Activated naive CD4-positive, alpha-beta T cell treated with anti-CD3 and anti-CD28 coated beads, Interleukin-2, amount 10 ng/mL, durations not matched to agents 7 days and 5 days (primary cell): ENCODE results near the gene EXOSC6.
A peak's percentile ranks its signal among the peaks of the same experiment; 100 is the strongest.
"Not testable (repeated sequence)": the region's sequence is repeated elsewhere in the genome, so short reads cannot be mapped to it uniquely, and the experiment has no call there.

Source experiments
- CTCF ChIA-PET: fragments of 350-600 bp; sonication (Branson Sonifier 250); formaldehyde crosslinking; loops from one replicate; lab custom pipeline; 2021; ENCODE audit warnings: antibody characterized with exemption; lab: Charles Lee
- DNase-seq: peaks from one replicate; pipeline ENCODE4 v3.0.0-alpha.2; 2020
- H3K27ac Mint-ChIP-seq: one replicate; pipeline ENCODE4 v1.8.0; 2021; ENCODE audit warnings: mild to moderate bottlenecking, moderate library complexity, mixed read lengths
- H3K27me3 Mint-ChIP-seq: one replicate; pipeline ENCODE4 v1.8.0; 2021; ENCODE audit warnings: mild to moderate bottlenecking, mixed read lengths
- H3K36me3 Mint-ChIP-seq: one replicate; pipeline ENCODE4 v1.8.0; 2021; ENCODE audit warnings: mixed read lengths
- H3K4me1 Mint-ChIP-seq: one replicate; pipeline ENCODE4 v1.8.0; 2021; ENCODE audit warnings: mixed read lengths
- H3K4me3 Mint-ChIP-seq: one replicate; pipeline ENCODE4 v1.8.0; 2021; ENCODE audit warnings: mild to moderate bottlenecking, moderate library complexity, mixed read lengths
- H3K9me3 Mint-ChIP-seq: one replicate; pipeline ENCODE4 v1.8.0; 2021; ENCODE audit warnings: mixed read lengths

The EXOSC6 gene

DNA sequence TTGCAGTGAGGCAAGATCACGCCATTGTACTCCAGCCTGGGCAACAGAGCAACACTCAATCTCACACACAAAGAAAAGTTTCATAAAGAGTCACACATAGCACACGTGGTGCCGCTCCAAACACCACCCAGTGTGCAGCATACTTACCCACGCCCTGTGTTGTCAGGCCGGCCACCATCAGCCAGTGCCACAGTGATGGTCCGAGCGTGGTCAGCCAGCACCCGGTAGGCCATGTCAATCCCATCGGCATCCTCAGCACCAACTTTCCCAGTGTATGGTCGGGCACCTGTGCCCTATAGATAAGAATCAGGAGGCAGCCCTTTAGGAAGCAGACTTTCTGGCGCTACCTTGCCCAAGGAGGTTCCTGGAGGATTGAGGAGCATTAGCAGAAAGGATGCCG, 17.7 kb upstream of the EXOSC6 start:
- CTCF ChIA-PET, result no interaction called here
- H3K4me3 Mint-ChIP-seq, result no peak overlapping the region

DNA sequence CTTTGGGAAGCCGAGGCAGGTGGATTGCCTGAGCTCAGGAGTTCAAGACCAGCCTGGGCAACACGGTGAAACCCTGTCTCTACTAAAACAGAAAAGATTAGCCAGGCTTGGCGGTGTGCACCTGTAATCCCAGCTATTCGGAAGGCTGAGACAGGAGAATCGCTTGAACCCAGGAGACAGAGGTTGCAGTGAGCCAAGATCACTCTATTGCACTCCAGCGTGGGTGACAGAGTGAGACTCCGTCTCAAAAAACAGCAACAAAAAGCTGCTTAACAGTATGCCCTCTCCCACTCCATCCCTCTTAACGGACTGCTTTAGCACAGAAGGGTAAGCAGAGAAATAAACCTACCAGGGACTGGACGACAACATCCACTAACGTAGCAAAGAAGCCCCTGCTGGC, 16.2 kb upstream of the EXOSC6 start:
- not testable (repeated sequence) for H3K9me3 Mint-ChIP-seq, H3K27me3 Mint-ChIP-seq, DNase-seq, H3K4me3 Mint-ChIP-seq, H3K27ac Mint-ChIP-seq, H3K4me1 Mint-ChIP-seq
- CTCF ChIA-PET, result interaction anchor here (0.7 to 2.8 kb wide), 13 partner anchors 9 to 471 kb away, joined by 3 to 15 read pairs (median 5); partner anchors contain the start of genes AARS1 and EXOSC6
- peaks cover 51% of the 10 kb centered on the region for H3K36me3 Mint-ChIP-seq

More for the DNA sequence above, 17.7 kb upstream of the EXOSC6 start:
- no peak overlapping the region for H3K27ac Mint-ChIP-seq
- peaks cover 52% of the 10 kb centered on the region for H3K36me3 Mint-ChIP-seq
- H3K9me3 Mint-ChIP-seq, result no peaks in the 10 kb centered on the region
- no peak for DNase-seq
- H3K27me3 Mint-ChIP-seq, result no peaks in the 10 kb centered on the region
- H3K4me1 Mint-ChIP-seq, result no peaks in the 10 kb centered on the region

DNA sequence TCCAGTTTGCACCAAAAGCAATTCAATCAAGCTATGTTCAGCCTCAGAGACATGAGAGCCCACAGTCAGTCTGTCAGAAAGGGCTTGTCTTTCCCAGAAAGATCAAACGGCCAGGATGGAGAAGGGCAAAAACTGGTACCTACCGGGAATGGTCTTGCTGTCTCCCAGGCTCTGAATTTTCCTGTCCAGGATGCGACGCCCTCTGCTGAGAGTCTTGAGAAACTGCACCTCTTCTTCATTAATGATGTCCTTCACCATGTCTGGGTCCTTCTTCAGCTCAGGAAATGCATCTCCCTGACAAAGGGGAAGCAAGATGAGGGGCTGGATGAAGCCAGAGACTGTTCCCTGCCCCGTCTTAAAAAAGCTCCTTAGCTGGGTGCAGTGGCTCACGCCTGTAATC, 15.8 kb upstream of the EXOSC6 start:
- Mint-ChIP-seq H3K9me3 (no peaks in the 10 kb centered on the region), H3K27me3 (no peaks in the 10 kb centered on the region), H3K36me3 (peaks cover 49% of the 10 kb centered on the region), H3K27ac (no peak overlapping the region), H3K4me3 (no peak overlapping the region), H3K4me1 (no peaks in the 10 kb centered on the region)
- DNase-seq, result peak; percentile 49
- CTCF ChIA-PET, result interaction anchor here (0.7 to 2.8 kb wide), 15 partner anchors 9 to 470 kb away, joined by 3 to 15 read pairs (median 4); partner anchors contain the start of genes AARS1 and EXOSC6

DNA sequence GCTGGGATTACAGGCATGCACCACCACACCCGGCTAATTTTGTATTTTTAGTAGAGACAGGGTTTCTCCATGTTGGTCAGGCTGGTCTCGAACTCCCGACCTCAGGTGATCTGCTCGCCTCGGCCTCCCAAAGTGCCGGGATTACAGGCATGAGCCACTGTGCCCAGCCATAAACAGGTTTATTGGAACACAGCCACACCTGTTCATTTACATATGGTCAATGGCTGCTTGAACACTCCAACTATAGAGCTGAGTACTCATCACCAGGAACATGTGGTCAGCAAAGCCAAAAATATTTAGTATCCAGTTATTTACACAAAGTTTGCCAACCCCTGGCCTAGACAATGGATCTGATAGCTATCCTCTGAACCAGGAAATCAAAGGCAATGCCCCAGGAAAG, 8.2 kb upstream of the EXOSC6 start:
- H3K9me3 Mint-ChIP-seq, H3K27me3 Mint-ChIP-seq, H3K4me1 Mint-ChIP-seq, DNase-seq, H3K27ac Mint-ChIP-seq, H3K4me3 Mint-ChIP-seq: not testable (repeated sequence)
- peaks cover 41% of the 10 kb centered on the region for H3K36me3 Mint-ChIP-seq
- CTCF ChIA-PET, result interaction anchor here (0.6 to 2.7 kb wide), 3 partner anchors 8 to 839 kb away, joined by 3 to 15 read pairs (median 3); no protein-coding TSS in a partner anchor

DNA sequence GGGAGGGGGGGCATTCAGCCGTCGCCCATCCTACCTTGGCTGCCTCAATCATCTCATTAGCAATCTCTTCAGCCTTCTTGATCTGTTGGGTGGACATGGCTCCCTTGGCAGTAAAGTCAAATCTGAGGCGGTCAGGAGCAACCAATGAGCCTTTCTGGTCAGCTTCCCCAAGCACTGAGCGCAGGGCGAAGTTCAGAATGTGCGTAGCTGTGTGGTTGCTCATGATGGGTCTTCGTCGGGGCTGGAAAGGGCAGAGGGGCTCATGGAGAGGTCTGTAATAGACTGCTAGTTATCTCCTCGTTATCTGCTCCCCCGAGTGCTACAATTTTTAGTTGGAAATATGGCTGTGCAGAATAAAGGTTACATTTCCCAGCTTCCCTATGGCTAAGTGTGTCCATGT, 7.2 kb upstream of the EXOSC6 start:
- Mint-ChIP-seq H3K4me3 (no peak overlapping the region), H3K36me3 (peaks cover 41% of the 10 kb centered on the region), H3K27me3 (no peaks in the 10 kb centered on the region), H3K4me1 (no peaks in the 10 kb centered on the region), H3K9me3 (no peaks in the 10 kb centered on the region), H3K27ac (no peak overlapping the region)
- no peak for DNase-seq
- CTCF ChIA-PET, result interaction anchor here (2.7 kb wide), 1 partner anchor 9 kb away, joined by 15 read pairs; no protein-coding TSS in a partner anchor

DNA sequence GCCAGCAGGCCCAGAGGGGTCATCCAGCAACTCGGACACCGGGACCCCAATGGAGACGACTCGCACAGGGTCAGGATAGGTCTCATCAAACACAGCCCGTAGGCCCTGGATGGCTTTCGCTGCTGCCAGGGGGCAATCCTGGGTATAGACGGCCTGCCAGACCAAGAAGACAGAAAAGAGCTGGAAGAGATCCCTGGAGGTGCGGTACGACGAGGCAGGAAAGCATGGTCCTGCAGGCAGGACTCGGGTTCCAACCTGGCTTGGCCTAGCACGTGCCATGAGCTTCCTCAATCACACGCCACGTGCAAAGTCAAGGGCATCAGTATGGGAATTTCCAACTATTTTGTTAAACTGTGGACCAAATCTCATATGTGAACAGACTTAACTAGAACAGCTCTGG, 6.3 kb upstream of the EXOSC6 start:
- no peak overlapping the region for H3K4me3 Mint-ChIP-seq
- H3K4me1 Mint-ChIP-seq, result no peaks in the 10 kb centered on the region
- H3K9me3 Mint-ChIP-seq, result no peaks in the 10 kb centered on the region
- no peak overlapping the region for H3K27ac Mint-ChIP-seq
- DNase-seq, result no peak
- H3K27me3 Mint-ChIP-seq, result no peaks in the 10 kb centered on the region
- CTCF ChIA-PET, result interaction anchor here (2.7 kb wide), 1 partner anchor 9 kb away, joined by 15 read pairs; no protein-coding TSS in a partner anchor
- H3K36me3 Mint-ChIP-seq, result peaks cover 44% of the 10 kb centered on the region

DNA sequence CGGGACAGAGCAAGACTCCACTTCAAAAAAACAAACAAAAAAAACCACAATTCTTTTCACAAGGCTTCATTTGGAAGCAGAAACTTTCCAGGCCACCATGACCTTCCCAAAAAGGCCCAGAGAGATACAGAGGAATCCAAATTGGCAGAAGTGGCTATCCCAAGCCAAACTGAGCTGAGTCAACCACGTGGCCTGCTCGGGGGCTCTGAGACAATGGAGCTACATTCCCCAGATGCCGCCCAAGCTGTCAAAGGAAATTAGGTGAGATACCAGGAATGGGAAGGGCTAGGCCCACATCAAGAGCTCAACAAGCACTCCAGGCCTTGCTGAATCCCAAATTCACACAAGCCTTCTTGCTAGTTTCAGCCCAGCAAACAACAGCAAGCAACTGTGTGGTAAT, 5.7 kb upstream of the EXOSC6 start:
- Mint-ChIP-seq H3K4me1 (no peaks in the 10 kb centered on the region), H3K4me3 (no peak overlapping the region), H3K27ac (no peak overlapping the region), H3K27me3 (no peaks in the 10 kb centered on the region), H3K9me3 (no peaks in the 10 kb centered on the region), H3K36me3 (peaks cover 45% of the 10 kb centered on the region)
- CTCF ChIA-PET, result interaction anchor here (2.7 kb wide), 1 partner anchor 10 kb away, joined by 15 read pairs; no protein-coding TSS in a partner anchor
- DNase-seq, result no peak

DNA sequence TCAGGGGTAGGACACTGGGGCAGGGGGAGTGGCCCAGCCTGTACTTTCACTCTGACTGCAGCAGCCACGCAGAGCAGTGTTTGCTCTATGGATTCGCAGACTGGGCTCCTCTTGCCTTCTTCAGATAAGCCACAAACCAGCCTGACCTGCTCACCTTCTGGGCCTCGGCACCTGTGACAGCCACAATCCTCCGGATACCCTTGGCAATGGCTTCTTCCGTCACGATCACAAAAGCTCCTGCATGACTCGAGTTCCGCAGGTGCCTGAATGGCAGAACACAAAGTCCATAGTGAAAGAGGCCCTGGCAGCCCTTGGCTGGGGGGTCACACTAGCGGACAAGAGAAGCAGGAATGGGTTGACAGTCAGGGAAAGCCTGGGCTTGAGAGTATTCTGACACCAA, 3.8 kb upstream of the EXOSC6 start:
- no peak for DNase-seq
- CTCF ChIA-PET, result interaction anchor here (0.8 to 1.3 kb wide), 2 partner anchors 12 to 29 kb away, joined by 3 to 4 read pairs; no protein-coding TSS in a partner anchor
- Mint-ChIP-seq H3K9me3 (no peaks in the 10 kb centered on the region), H3K36me3 (peaks cover 48% of the 10 kb centered on the region), H3K27ac (no peak overlapping the region), H3K27me3 (no peaks in the 10 kb centered on the region), H3K4me1 (peaks cover 5% of the 10 kb centered on the region), H3K4me3 (no peak overlapping the region)

DNA sequence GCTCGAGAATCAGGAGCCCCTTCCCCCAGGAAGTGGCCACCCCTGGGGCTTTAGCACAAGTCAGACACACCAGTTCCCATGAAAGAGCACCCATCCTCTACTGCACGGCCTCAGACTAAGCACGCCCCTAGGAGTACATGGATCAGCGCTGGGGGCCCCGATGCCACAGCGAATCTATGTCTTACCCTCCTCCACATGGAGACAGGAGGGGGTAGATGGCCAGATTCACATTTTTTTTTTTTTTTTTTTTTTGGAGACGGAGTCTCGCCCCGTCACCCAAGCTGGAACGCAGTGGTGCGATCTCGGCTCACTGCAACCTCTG, 3.2 kb upstream of the EXOSC6 start:
- no peak for DNase-seq
- CTCF ChIA-PET, result interaction anchor here (0.8 to 1.8 kb wide), 2 partner anchors 12 to 778 kb away, joined by 3 to 10 read pairs; no protein-coding TSS in a partner anchor
- Mint-ChIP-seq H3K4me1 (peaks cover 11% of the 10 kb centered on the region), H3K36me3 (peaks cover 51% of the 10 kb centered on the region), H3K9me3 (no peaks in the 10 kb centered on the region), H3K27ac (no peak overlapping the region), H3K27me3 (no peaks in the 10 kb centered on the region), H3K4me3 (no peak overlapping the region)

DNA sequence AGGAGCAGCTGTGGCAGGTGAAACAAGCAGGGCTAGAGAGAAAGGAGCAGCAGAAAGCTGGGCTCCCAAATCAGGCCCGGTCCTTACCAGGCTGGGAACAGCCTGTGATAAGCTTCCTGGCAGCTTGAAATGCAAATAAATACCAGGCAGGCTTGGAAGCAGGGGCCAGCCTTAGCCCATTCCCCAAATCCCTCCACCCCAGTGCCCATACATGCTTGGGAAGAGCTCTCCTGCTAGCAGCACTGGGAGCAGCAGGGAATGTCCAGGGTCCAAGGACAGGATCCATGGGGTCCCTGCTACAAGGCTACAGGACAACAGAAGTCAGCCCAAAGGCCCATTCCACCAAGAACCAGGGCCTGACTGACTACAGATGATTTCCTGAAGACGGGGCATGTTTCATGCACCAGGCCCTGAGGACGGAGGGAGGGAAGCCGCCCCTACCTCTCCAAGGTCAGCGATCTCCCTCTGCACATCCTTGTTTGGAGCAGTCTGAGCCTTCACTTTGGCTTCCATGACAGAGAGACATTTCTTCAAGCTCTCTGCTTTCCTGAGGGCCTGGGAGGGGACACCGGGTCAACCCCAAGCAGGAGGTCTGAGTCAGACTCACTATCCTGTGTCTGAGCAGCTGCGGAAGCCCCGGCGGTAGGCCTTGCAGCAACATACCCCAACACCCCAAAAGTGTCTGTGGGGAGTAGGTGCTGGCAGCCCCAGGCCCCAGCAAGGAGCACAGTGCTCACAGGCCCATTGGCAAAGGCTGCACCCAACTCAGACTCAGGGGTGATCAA, 2.6 kb upstream of the EXOSC6 start:
- H3K27ac Mint-ChIP-seq, result peak overlapping the region; percentile 42

DNA sequence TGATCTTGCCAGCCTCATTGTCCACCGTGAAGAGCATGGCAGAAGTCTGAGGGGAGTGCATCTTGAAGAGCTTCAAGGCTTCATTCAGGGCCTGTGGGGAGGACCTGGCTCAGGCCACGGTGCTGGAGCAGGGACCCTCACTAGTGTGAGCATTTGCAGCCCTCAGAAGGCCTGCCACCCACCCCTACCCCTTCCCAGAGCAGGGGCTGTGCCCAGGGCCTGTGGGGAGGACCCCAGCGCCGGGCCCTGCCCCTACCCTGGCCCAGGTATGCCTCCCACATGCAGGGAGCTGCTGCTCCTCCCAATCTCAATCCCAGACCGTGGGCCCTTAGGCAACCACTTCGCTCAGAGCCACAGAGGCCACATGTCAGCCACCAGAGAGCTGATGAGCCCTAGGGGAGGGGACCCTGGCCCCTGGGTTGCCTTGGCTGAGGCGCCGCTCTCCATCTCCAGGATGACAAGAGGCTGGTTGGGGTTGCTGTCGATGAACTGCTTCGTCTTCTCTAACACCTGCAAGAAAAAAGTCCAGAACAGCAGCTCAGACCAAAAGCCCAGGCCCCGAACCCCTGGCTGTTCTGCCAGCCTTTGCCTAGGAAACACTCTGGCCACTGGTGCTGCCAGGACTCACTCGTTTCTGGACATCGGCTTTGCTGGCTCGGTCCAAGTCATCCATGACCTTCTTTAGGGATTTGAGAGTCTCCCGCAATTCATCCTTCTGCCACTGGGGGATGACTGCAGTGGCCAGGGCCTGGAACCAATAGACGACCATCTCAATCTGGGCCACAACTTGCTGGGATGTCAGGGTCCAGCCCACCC, 1.8 kb upstream of the EXOSC6 start:
- Mint-ChIP-seq H3K36me3 (peaks cover 45% of the 10 kb centered on the region), H3K4me1 (peaks cover 20% of the 10 kb centered on the region)
- CTCF ChIA-PET, result interaction anchor here (0.7 to 2.9 kb wide), 6 partner anchors 9 to 128 kb away, joined by 3 to 15 read pairs (median 7); partner anchors contain the start of gene DDX19B

More for the DNA sequence above, 2.6 kb upstream of the EXOSC6 start:
- peaks cover 52% of the 10 kb centered on the region for H3K36me3 Mint-ChIP-seq
- CTCF ChIA-PET, result interaction anchor here (0.7 to 1.8 kb wide), 5 partner anchors 9 to 778 kb away, joined by 3 to 10 read pairs (median 3); no protein-coding TSS in a partner anchor
- peaks cover 14% of the 10 kb centered on the region for H3K4me1 Mint-ChIP-seq
- no peaks in the 10 kb centered on the region for H3K27me3 Mint-ChIP-seq
- DNase-seq, result no peak
- H3K9me3 Mint-ChIP-seq, result no peaks in the 10 kb centered on the region
- H3K4me3 Mint-ChIP-seq, result no peak overlapping the region

DNA sequence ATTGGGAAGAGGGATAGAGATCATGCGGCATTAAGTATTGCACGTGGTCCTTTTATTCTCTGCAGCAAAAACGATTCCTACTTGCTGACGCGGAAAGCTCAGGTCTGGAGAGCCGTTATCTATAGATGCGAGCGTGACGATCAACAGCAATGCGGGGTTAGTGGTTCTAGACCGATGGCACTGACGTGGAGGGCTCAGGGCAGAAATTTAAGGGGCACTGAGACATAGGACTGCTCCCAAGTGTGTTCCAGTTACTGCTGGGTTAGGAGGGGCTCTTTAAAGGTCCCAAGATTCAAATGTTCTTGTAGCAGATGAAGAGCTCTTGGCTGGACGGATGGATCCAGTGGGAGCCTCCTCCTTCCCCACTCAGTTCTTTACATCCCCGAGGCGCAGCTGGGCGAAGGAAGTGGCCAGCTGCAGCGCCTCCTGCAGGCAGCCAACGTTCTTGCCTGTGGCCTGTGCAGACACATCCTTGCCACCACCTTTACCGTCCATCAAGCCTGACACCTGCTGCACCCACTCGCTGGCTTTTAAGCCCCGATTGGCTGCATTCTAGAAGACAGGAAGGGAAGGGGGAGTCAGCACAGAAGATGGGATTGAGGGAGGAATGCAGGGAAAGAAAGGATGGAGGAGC, 732 bp upstream of the EXOSC6 start:
- peak; percentile 34 for DNase-seq
- no peaks in the 10 kb centered on the region for H3K27me3 Mint-ChIP-seq
- peaks cover 38% of the 10 kb centered on the region for H3K36me3 Mint-ChIP-seq
- no peak overlapping the region for H3K4me3 Mint-ChIP-seq
- peaks cover 24% of the 10 kb centered on the region for H3K4me1 Mint-ChIP-seq
- H3K27ac Mint-ChIP-seq, result peak overlapping the region; percentile 97
- CTCF ChIA-PET, result interaction anchor here (0.6 to 2.9 kb wide), 12 partner anchors 10 to 1595 kb away, joined by 3 to 15 read pairs (median 4); partner anchors contain the start of gene DDX19B
- H3K9me3 Mint-ChIP-seq, result no peaks in the 10 kb centered on the region

More for the DNA sequence above, 1.8 kb upstream of the EXOSC6 start:
- Mint-ChIP-seq H3K9me3 (no peaks in the 10 kb centered on the region), H3K27ac (peak overlapping the region; percentile 11), H3K4me3 (no peak overlapping the region), H3K27me3 (no peaks in the 10 kb centered on the region)
- DNase-seq, result peak; percentile 56

DNA sequence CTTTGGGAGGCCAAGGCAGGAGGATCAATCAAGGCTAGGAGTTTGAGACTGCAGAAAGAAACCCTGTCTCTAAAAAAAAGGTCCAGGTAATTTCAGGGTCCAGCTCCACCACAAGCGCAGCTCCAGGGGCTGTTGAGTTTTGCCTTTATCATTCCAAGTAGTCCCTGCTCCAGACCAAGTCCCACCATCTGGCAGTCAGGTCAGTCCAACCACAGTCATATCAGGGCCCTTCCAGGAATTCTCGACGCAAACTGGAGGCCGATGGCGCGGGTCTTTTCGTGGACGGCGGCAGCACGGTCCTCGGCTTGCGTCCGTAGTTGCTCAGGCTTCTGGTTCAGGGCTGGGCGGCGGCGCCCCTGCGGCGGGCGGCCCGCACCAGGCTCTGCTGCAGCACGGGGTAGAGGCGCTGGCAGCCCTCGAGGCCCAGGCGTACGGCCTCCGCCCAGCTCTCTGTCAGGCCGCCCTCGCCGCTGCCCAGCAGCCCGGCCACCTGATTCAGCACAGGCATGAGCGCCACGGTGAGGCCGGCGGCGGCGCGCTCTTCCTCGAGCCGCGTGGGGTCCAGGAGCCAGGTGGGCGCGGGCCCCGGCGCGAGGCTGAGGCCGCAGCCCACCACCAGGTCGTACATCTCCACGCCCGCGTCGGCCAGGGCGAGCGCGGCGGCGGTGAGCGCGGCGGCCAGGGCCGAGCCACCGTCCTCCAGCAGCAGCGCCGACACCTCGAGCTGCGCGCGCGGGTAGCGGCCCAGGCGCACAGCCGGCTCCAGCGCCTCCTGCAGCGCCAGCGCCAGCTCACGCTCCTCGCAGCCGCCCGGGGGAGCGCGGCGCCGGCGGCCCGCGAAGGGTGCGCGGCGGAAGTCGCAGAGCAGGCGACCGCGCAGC, 752 bp downstream of the EXOSC6 start:
- Mint-ChIP-seq H3K9me3 (no peaks in the 10 kb centered on the region), H3K27ac (peak overlapping the region; percentile 92), H3K4me1 (peaks cover 27% of the 10 kb centered on the region), H3K4me3 (peak overlapping the region; percentile 80), H3K36me3 (peaks cover 40% of the 10 kb centered on the region), H3K27me3 (no peaks in the 10 kb centered on the region)
- DNase-seq, result peak; percentile 54
- CTCF ChIA-PET, result interaction anchor here (1.0 to 2.9 kb wide), 9 partner anchors 11 to 157 kb away, joined by 3 to 15 read pairs (median 6); partner anchors contain the start of gene DDX19B
